Ovary (tissue), 9 donors: ENCODE data around the gene NKX2-2. TPM values are rescaled to one million over a fixed set of nuclear protein-coding genes. Genes with fewer than 3 reads are reported as not detected.

ENCODE experiments used
- DNase-seq, 5 donors: peaks; one replicate each; pipeline ENCODE4 v3.0.0-alpha.2; 2019 to 2020
- H3K27ac ChIP-seq, 2 donors: fragments of 200-600 bp; one replicate each; pipeline versions ENCODE4 v1.5.1 to v1.8.0; 2019 to 2022
- H3K27me3 ChIP-seq: fragments of 200-600 bp; one replicate; pipeline ENCODE4 v1.8.0; 2022
- H3K36me3 ChIP-seq: fragments of 200-600 bp; sonication (generic); one replicate; pipeline ENCODE4 v1.5.1; 2019
- H3K4me1 ChIP-seq: one replicate; pipeline ENCODE4 v1.8.1; 2013; ENCODE audit warnings: mild to moderate bottlenecking, moderate library complexity; ENCODE audit not compliant: insufficient read depth
- H3K4me3 ChIP-seq: fragments of 200-600 bp; sonication (generic); one replicate; pipeline ENCODE4 v1.5.1; 2017
- H3K9me3 ChIP-seq, 2 donors: fragments of 200-600 bp in 1 of 2; sonication (generic) in 1 of 2; one replicate each; pipeline versions ENCODE4 v1.5.1 to v1.8.1; 2013 to 2019; ENCODE audit warnings: mild to moderate bottlenecking in 1 of 2, moderate library complexity in 1 of 2
- CTCF ChIP-seq, 3 donors: fragments of 450-650 bp in 2 of 3; fragments of 200-600 bp in 1 of 3; IDR thresholded peaks; one replicate each; pipeline versions ENCODE4 v1.5.1 to v1.8.0; 2016 to 2022; ENCODE audit warnings: antibody characterized with exemption in 3 of 3, mild to moderate bottlenecking in 1 of 3
- EP300 ChIP-seq: sonication (generic); formaldehyde crosslinking; IDR thresholded peaks from one replicate; pipeline ENCODE4 v1.6.1; 2017; ENCODE audit warnings: antibody characterized with exemption
- POLR2A ChIP-seq: fragments of 450-650 bp; IDR thresholded peaks from one replicate; pipeline ENCODE4 v1.6.1; 2017; ENCODE audit warnings: antibody characterized with exemption, mild to moderate bottlenecking, moderate library complexity
- WGBS, 3 donors: extraction: QIAGEN DNeasy Blood & Tissue Kit in 1 of 3; methylation state at CpG; one replicate each; pipeline versions ENCODE4 v1.1.5 to v1.1.7; 2013 to 2017; 5-methylcytosine and 5-hydroxymethylcytosine counted together
- intact Hi-C, 4 donors: fragments of 100-400 bp; cut with DNase I; formaldehyde crosslinking; loops; one replicate each; pipeline versions ENCODE4 v1.11.0 to v1.15.1; 2022 to 2023
- polyA plus RNA-seq, 2 donors: library from polyadenylated mRNA; stranded (reverse); fragments of 200-250 nt in 1 of 2; fragments of 350-450 nt in 1 of 2; fragmentation: Illumina TruSeq in 1 of 2; extraction: RNeasy Lipid Tissue Mini Kit (QIAGEN cat#74804) in 1 of 2; gene quantifications; one replicate each; pipeline ENCODE4 v1.2.3, GENCODE V29; 2013 to 2014
- total RNA-seq, 7 donors: library from RNA; depleted of rRNA in 2 of 7; stranded (reverse); fragments of >200 nt in 2 of 7; fragmentation: NEBNext Ultra II Directional in 3 of 7; extraction: Animal tissue kit (Norgen Biotek cat#: 25700) in 3 of 7; gene quantifications; one replicate each; pipeline versions ENCODE4 v1.1.0 to v1.2.4, GENCODE V29; 2016 to 2023
- donor health status: DM: no; HTN: no; CAD: no; lungs with moderate emphysema.
- donor health status: DM: no; HTN: no; CAD: no.
- donor health status: Bipolar disorder and iron deficiency.
- donor health status: DM: yes; HTN: yes; CAD: no.
- donor health status: DM: no; HTN: no; CAD: no.
- donor health status: DM: yes; HTN: yes; CAD: no.

Gene NKX2-2
- total and polyA plus RNA-seq, 9 donors = not detected

GRCh38 chr20:21526776-21527175 is 12.9 kb upstream of the NKX2-2 start:
- H3K4me1 ChIP-seq = no peaks in the 10 kb centered on the region
- no peaks in the 10 kb centered on the region for H3K27me3 ChIP-seq
- no peak overlapping the region for H3K27ac ChIP-seq
- TF ChIP-seq POLR2A = no peak
- no peak for TF ChIP-seq CTCF (IDR thresholded peaks at IDR 0.05)
- TF ChIP-seq EP300 = no peak
- no peaks in the 10 kb centered on the region for H3K36me3 ChIP-seq
- H3K9me3 ChIP-seq = no peaks in the 10 kb centered on the region
- intact Hi-C loops = no loop called here
- no peak overlapping the region for H3K4me3 ChIP-seq
- no peak for DNase-seq

GRCh38 chr20:21523895-21524294 is 10.0 kb upstream of the NKX2-2 start:
- TF ChIP-seq EP300 = no peak
- no peak for TF ChIP-seq CTCF (IDR thresholded peaks at IDR 0.05)
- no peak for TF ChIP-seq POLR2A
- no peak for DNase-seq
- Histone ChIP-seq H3K4me3 (no peak overlapping the region), H3K27ac (no peak overlapping the region), H3K36me3 (no peaks in the 10 kb centered on the region), H3K4me1 (no peaks in the 10 kb centered on the region), H3K9me3 (no peaks in the 10 kb centered on the region), H3K27me3 (no peaks in the 10 kb centered on the region)
- 3 to 10% (median 6%) methylated on average over 2 of the region's 2 CpGs for WGBS, 3 donors
- intact Hi-C loops = no loop called here

GRCh38 chr20:21523281-21523868 is 9.5 kb upstream of the NKX2-2 start:
- Histone ChIP-seq H3K27me3 (no peaks in the 10 kb centered on the region), H3K27ac (no peak overlapping the region), H3K36me3 (no peaks in the 10 kb centered on the region), H3K4me1 (no peaks in the 10 kb centered on the region), H3K9me3 (no peaks in the 10 kb centered on the region), H3K4me3 (no peak overlapping the region)
- TF ChIP-seq POLR2A (no peak), CTCF (IDR thresholded peaks at IDR 0.05) (no peak), EP300 (no peak)
- no peak for DNase-seq
- intact Hi-C loops = no loop called here
- 2 to 3% (median 2%) methylated on average over 19 of the region's 19 CpGs for WGBS, 3 donors

- TF ChIP-seq EP300 (no peak), CTCF (IDR thresholded peaks at IDR 0.05) (no peak), POLR2A (no peak)
- no peak overlapping the region for H3K4me3 ChIP-seq
- intact Hi-C loops = no loop called here
- no peaks in the 10 kb centered on the region for H3K27me3 ChIP-seq
- WGBS, 3 donors = 1 to 2% (median 1%) methylated on average over 43 to 86 of the region's 86 CpGs
- H3K27ac ChIP-seq = no peak overlapping the region
- no peaks in the 10 kb centered on the region for H3K36me3 ChIP-seq
- no peak for DNase-seq
- no peaks in the 10 kb centered on the region for H3K9me3 ChIP-seq
- no peaks in the 10 kb centered on the region for H3K4me1 ChIP-seq
These were observed 8.8 kb upstream of the NKX2-2 start for GRCh38 chr20:21522481-21523280.
